CD4-positive, alpha-beta T cell (primary cell): ENCODE data around the gene RALGAPA1. TPM values are rescaled to one million over a fixed set of nuclear protein-coding genes. Genes with fewer than 3 reads are reported as not detected.

Source experiments
- ATAC-seq: fragments of 200-7000 bp; cut with Tn5 transposase; one replicate; pipeline ENCODE4 v1.10.0; 2022; ENCODE audit warnings: mild to moderate bottlenecking; ENCODE audit not compliant: poor library complexity
- CTCF ChIA-PET: fragments of 350-600 bp; sonication (Branson Sonifier 250); formaldehyde crosslinking; loops from one replicate; lab custom pipeline; 2021; ENCODE audit warnings: antibody characterized with exemption, inconsistent platforms; lab: Charles Lee
- POLR2A ChIA-PET: fragments of 350-600 bp; sonication (Branson Sonifier 250); formaldehyde crosslinking; loops from one replicate; lab custom pipeline; 2021; ENCODE audit warnings: antibody characterized with exemption, inconsistent platforms; lab: Charles Lee
- DNase-seq, 14 experiments: peaks; one replicate each; pipeline ENCODE4 v3.0.0-alpha.2; 2013 to 2020; ENCODE audit warnings: mixed read lengths in 2 of 14
- H3K27ac ChIP-seq, 2 donors: one replicate each; pipeline versions ENCODE4 v1.5.1 to v1.7.0; 2013; ENCODE audit warnings: low read length in 2 of 2, low read depth in 1 of 2, mild to moderate bottlenecking in 1 of 2
- H3K27me3 ChIP-seq, 2 experiments: 1 replicate in 1 of 2; 2 replicates in 1 of 2; pipeline versions ENCODE4 v1.6.1 to v1.7.0; 2013; ENCODE audit warnings: low read length in 2 of 2, control low read depth in 1 of 2, mild to moderate bottlenecking in 1 of 2, moderate library complexity in 1 of 2; ENCODE audit not compliant: insufficient read depth in 2 of 2, control insufficient read depth in 1 of 2
- H3K36me3 ChIP-seq: one replicate; pipeline ENCODE4 v1.6.1; 2013; ENCODE audit warnings: low read length, control low read depth; ENCODE audit not compliant: insufficient read depth
- H3K4me1 ChIP-seq: one replicate; pipeline ENCODE4 v1.6.1; 2013; ENCODE audit warnings: low read length, control low read depth; ENCODE audit not compliant: insufficient read depth
- H3K4me3 ChIP-seq: one replicate; pipeline ENCODE4 v1.5.1; 2013; ENCODE audit warnings: mild to moderate bottlenecking, low read length, moderate library complexity
- H3K9me3 ChIP-seq, 2 experiments: 1 replicate in 1 of 2; 2 replicates in 1 of 2; pipeline versions ENCODE4 v1.6.1 to v1.7.0; 2013; ENCODE audit warnings: low read length in 2 of 2, mild to moderate bottlenecking in 2 of 2, control low read depth in 1 of 2, moderate library complexity in 1 of 2; ENCODE audit not compliant: control insufficient read depth in 1 of 2, insufficient read depth in 1 of 2
- H3K27ac Mint-ChIP-seq: one replicate; pipeline ENCODE4 v1.8.0; 2020; ENCODE audit warnings: mixed read lengths
- H3K27me3 Mint-ChIP-seq: one replicate; pipeline ENCODE4 v1.8.0; 2021; ENCODE audit warnings: mixed read lengths
- H3K36me3 Mint-ChIP-seq: one replicate; pipeline ENCODE4 v1.8.0; 2021; ENCODE audit warnings: low read depth, mixed read lengths
- H3K4me1 Mint-ChIP-seq: one replicate; pipeline ENCODE4 v1.8.0; 2021; ENCODE audit warnings: low read depth, mixed read lengths
- H3K4me3 Mint-ChIP-seq: one replicate; pipeline ENCODE4 v1.8.0; 2020; ENCODE audit warnings: mild to moderate bottlenecking, mixed read lengths
- H3K9me3 Mint-ChIP-seq: one replicate; pipeline ENCODE4 v1.8.0; 2020; ENCODE audit warnings: mixed read lengths
- intact Hi-C, 2 experiments: fragments of 100-400 bp; cut with DNase I in 1 of 2; cut with micrococcal nuclease in 1 of 2; formaldehyde crosslinking; loops; one replicate each; pipeline versions ENCODE4 v1.15.1 to v1.9.0; 2023 to 2025; cut with DNase I, micrococcal nuclease
- total RNA-seq, 174 experiments: library from RNA in 2 of 174; stranded (reverse) in 2 of 174; gene quantifications; one replicate each; pipeline ENCODE4 v1.2.3 and lab custom pipeline; 2021 to 2026
- TF ChIP-seq, protein P1 (sequence below): fragments of 200-600 bp; IDR thresholded peaks from one replicate; pipeline ENCODE4 v1.8.0; 2022; ENCODE audit warnings: antibody characterized with exemption, mild to moderate bottlenecking

RALGAPA1 gene
- total RNA-seq, 2 experiments from 2014 or later: 72.0 to 75.5 TPM

- H3K27me3 Mint-ChIP-seq: no peaks in the 10 kb centered on the region
- H3K4me1 ChIP-seq: no peaks in the 10 kb centered on the region
- no peaks in the 10 kb centered on the region for H3K9me3 ChIP-seq
- intact Hi-C loops: no loop called here
- CTCF ChIA-PET: interaction anchor here (1.2 kb wide), 1 partner anchor 15 kb away, joined by 3 read pairs; no protein-coding TSS in a partner anchor
- H3K4me3 ChIP-seq: no peak overlapping the region
- H3K36me3 Mint-ChIP-seq: peaks cover 93% of the 10 kb centered on the region
- H3K9me3 Mint-ChIP-seq: peaks cover 3% of the 10 kb centered on the region
- H3K36me3 ChIP-seq: peaks cover 14% of the 10 kb centered on the region
- H3K27ac Mint-ChIP-seq: no peak overlapping the region
- no peaks in the 10 kb centered on the region for H3K27me3 ChIP-seq
- POLR2A ChIA-PET: no interaction called here
- no peak overlapping the region for H3K27ac ChIP-seq
- DNase-seq (no peak), ATAC-seq (no peak)
- H3K4me1 Mint-ChIP-seq: peaks cover 10% of the 10 kb centered on the region
- TF ChIP-seq, protein P1, sequence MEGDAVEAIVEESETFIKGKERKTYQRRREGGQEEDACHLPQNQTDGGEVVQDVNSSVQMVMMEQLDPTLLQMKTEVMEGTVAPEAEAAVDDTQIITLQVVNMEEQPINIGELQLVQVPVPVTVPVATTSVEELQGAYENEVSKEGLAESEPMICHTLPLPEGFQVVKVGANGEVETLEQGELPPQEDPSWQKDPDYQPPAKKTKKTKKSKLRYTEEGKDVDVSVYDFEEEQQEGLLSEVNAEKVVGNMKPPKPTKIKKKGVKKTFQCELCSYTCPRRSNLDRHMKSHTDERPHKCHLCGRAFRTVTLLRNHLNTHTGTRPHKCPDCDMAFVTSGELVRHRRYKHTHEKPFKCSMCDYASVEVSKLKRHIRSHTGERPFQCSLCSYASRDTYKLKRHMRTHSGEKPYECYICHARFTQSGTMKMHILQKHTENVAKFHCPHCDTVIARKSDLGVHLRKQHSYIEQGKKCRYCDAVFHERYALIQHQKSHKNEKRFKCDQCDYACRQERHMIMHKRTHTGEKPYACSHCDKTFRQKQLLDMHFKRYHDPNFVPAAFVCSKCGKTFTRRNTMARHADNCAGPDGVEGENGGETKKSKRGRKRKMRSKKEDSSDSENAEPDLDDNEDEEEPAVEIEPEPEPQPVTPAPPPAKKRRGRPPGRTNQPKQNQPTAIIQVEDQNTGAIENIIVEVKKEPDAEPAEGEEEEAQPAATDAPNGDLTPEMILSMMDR: no peak
- H3K4me3 Mint-ChIP-seq: no peak overlapping the region
Observed at GRCh38 chr14:35617500-35617899, 191.6 kb downstream of the RALGAPA1 start.

DNA sequence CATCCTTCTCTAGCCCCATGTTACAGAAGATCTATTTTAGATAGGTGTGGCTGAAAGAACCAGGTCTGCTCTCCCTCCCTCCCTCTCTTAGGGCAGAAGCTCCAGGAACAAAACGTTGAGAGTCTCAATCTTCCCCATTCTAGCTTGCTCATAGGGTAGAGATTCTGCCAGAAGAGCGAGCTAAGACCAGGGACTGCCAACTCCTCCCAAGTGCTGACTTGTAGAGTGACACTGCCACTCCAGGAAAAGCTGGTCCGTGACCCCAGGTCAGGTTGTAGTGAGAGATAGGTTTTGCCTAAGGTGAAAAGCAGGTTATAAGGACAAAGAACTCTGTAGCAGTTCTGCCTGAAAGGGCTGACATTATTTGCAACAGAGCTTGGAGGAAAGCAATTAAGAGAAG, 201.7 kb downstream of the RALGAPA1 start:
- Mint-ChIP-seq H3K9me3 (peaks cover 2% of the 10 kb centered on the region), H3K27ac (no peak overlapping the region), H3K36me3 (peaks cover 96% of the 10 kb centered on the region), H3K4me3 (no peak overlapping the region), H3K4me1 (no peaks in the 10 kb centered on the region), H3K27me3 (no peaks in the 10 kb centered on the region)
- Histone ChIP-seq H3K9me3 (no peaks in the 10 kb centered on the region), H3K4me3 (no peak overlapping the region), H3K4me1 (no peaks in the 10 kb centered on the region), H3K27ac (no peak overlapping the region), H3K27me3 (no peaks in the 10 kb centered on the region), H3K36me3 (peaks cover 50% of the 10 kb centered on the region)
- CTCF ChIA-PET: no interaction called here
- TF ChIP-seq, protein P1: no peak
- DNase-seq (no peak), ATAC-seq (no peak)
- POLR2A ChIA-PET: no interaction called here
- intact Hi-C loops: no loop called here

GRCh38 chr14:35600253-35600652, 208.8 kb downstream of the RALGAPA1 start:
- ATAC-seq (no peak), DNase-seq (no peak)
- Histone ChIP-seq H3K36me3 (peaks cover 54% of the 10 kb centered on the region), H3K4me1 (no peaks in the 10 kb centered on the region), H3K9me3 (no peaks in the 10 kb centered on the region), H3K27ac (no peak overlapping the region), H3K4me3 (no peak overlapping the region), H3K27me3 (no peaks in the 10 kb centered on the region)
- TF ChIP-seq, protein P1: no peak
- no peak overlapping the region for H3K4me3 Mint-ChIP-seq
- no peak overlapping the region for H3K27ac Mint-ChIP-seq
- no peaks in the 10 kb centered on the region for H3K27me3 Mint-ChIP-seq
- peaks cover 98% of the 10 kb centered on the region for H3K36me3 Mint-ChIP-seq
- intact Hi-C loops: no loop called here
- POLR2A ChIA-PET: no interaction called here
- H3K9me3 Mint-ChIP-seq: peaks cover 2% of the 10 kb centered on the region
- CTCF ChIA-PET: interaction anchor here (0.7 kb wide), 2 partner anchors 46 to 51 kb away, joined by 3 to 4 read pairs; no protein-coding TSS in a partner anchor
- H3K4me1 Mint-ChIP-seq: no peaks in the 10 kb centered on the region
